Measurements from ENCODE around the gene ARFGEF3. TPM values are rescaled to one million over a fixed set of nuclear protein-coding genes. Genes with fewer than 3 reads are reported as not detected.

ARFGEF3 gene
- total and polyA plus RNA-seq, 4 donors, result 0.06 to 0.33 (median 0.16) TPM

DNA sequence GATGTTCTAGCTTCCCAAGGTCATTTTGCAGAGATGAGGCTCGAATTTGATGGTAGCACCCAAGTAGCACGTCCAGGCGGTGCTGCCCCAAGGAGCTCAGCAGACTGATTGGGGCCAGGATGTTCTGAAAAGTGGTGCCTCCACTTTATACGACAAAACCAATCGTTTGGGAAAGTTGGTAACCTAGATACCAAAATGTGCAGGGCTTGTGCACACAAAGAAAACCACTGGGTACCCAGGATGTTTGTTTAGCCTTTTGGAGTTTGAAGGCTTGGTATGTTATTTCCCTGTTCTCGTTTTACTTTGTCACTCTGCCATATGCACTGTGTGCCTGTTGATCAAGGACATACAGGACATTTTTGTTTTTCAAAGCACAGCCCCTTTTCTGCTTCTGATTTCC, 97.3 kb downstream of the ARFGEF3 start:
- TF ChIP-seq HNF4A (conservative IDR thresholded peaks at IDR 0.05) (no peak), GABPA (IDR thresholded peaks at IDR 0.05 in 1 of 2, conservative IDR thresholded peaks at IDR 0.05 in 1 of 2) (no peak), TAF1 (conservative IDR thresholded peaks at IDR 0.05) (no peak), YY1 (IDR thresholded peaks at IDR 0.05) (no peak), FOXA1 (IDR thresholded peaks at IDR 0.05) (no peak), FOXA2 (IDR thresholded peaks at IDR 0.05) (no peak), RAD21 (IDR thresholded peaks at IDR 0.05) (no peak), NR2F2 (IDR thresholded peaks at IDR 0.05) (no peak)
- TF ChIP-seq, protein P1, sequence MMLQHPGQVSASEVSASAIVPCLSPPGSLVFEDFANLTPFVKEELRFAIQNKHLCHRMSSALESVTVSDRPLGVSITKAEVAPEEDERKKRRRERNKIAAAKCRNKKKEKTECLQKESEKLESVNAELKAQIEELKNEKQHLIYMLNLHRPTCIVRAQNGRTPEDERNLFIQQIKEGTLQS (IDR thresholded peaks at IDR 0.05), result no peak
- TF ChIP-seq, protein P2, sequence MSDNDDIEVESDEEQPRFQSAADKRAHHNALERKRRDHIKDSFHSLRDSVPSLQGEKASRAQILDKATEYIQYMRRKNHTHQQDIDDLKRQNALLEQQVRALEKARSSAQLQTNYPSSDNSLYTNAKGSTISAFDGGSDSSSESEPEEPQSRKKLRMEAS (IDR thresholded peaks at IDR 0.05), result no peak
- TF ChIP-seq, protein P3, sequence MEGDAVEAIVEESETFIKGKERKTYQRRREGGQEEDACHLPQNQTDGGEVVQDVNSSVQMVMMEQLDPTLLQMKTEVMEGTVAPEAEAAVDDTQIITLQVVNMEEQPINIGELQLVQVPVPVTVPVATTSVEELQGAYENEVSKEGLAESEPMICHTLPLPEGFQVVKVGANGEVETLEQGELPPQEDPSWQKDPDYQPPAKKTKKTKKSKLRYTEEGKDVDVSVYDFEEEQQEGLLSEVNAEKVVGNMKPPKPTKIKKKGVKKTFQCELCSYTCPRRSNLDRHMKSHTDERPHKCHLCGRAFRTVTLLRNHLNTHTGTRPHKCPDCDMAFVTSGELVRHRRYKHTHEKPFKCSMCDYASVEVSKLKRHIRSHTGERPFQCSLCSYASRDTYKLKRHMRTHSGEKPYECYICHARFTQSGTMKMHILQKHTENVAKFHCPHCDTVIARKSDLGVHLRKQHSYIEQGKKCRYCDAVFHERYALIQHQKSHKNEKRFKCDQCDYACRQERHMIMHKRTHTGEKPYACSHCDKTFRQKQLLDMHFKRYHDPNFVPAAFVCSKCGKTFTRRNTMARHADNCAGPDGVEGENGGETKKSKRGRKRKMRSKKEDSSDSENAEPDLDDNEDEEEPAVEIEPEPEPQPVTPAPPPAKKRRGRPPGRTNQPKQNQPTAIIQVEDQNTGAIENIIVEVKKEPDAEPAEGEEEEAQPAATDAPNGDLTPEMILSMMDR (IDR thresholded peaks at IDR 0.05; ENCODE audit: low read depth, low read length, missing input control), result no peak
- 56% methylated on average over 6 of the region's 6 CpGs for WGBS
- DNase-seq (ENCODE audit: low spot score), result no peak

GRCh38 chr6:138261116-138261780, 99.5 kb downstream of the ARFGEF3 start:
- Histone ChIP-seq H3K9ac (ENCODE audit: low read depth in 1 of 2, low read length in 2 of 2) (no peak overlapping the region), H3K27ac (ENCODE audit: low read depth in 1 of 2, low read length in 2 of 2) (no peak overlapping the region), H3K4me1 (ENCODE audit: control insufficient read depth in 4 of 4, insufficient read depth in 4 of 4, low read length in 3 of 4) (peaks cover 0 to 21% (median 4%) of the 10 kb centered on the region in 4 donors), H3K4me3 (ENCODE audit: low read depth in 1 of 3, low read length in 3 of 3) (no peak overlapping the region), H3K36me3 (ENCODE audit: control insufficient read depth in 4 of 4, insufficient read depth in 3 of 4, low read depth in 1 of 4, low read length in 3 of 4) (no peaks in the 10 kb centered on the region), H3K27me3 (ENCODE audit: control insufficient read depth in 4 of 4, insufficient read depth in 4 of 4, low read length in 3 of 4) (no peaks in the 10 kb centered on the region), H3K9me3 (ENCODE audit: control insufficient read depth in 4 of 4, low read length in 3 of 4) (no peaks in the 10 kb centered on the region)
- TF ChIP-seq JUND (IDR thresholded peaks at IDR 0.05) (no peak), TAF1 (conservative IDR thresholded peaks at IDR 0.05) (no peak), EGR1 (IDR thresholded peaks at IDR 0.05; ENCODE audit: low read depth in 2 of 2) (no peak), SP1 (IDR thresholded peaks at IDR 0.05) (no peak), FOXA1 (IDR thresholded peaks at IDR 0.05) (no peak), RXRA (IDR thresholded peaks at IDR 0.05) (no peak), HNF4G (IDR thresholded peaks at IDR 0.05) (no peak), RAD21 (IDR thresholded peaks at IDR 0.05) (no peak), HNF4A (conservative IDR thresholded peaks at IDR 0.05) (no peak)
- TF ChIP-seq, protein P3 (IDR thresholded peaks at IDR 0.05; ENCODE audit: low read depth, low read length, missing input control), result no peak
- 65% methylated on average over 2 of the region's 2 CpGs for WGBS
- no peak for DNase-seq (ENCODE audit: low spot score)

More for the DNA sequence above, 97.3 kb downstream of the ARFGEF3 start:
- Histone ChIP-seq H3K4me1 (ENCODE audit: control insufficient read depth in 4 of 4, insufficient read depth in 4 of 4, low read length in 3 of 4) (peaks cover 0 to 21% (median 4%) of the 10 kb centered on the region in 4 donors), H3K9me3 (ENCODE audit: control insufficient read depth in 4 of 4, low read length in 3 of 4) (no peaks in the 10 kb centered on the region), H3K4me3 (ENCODE audit: low read depth in 1 of 3, low read length in 3 of 3) (no peak overlapping the region), H3K36me3 (ENCODE audit: control insufficient read depth in 4 of 4, insufficient read depth in 3 of 4, low read depth in 1 of 4, low read length in 3 of 4) (no peaks in the 10 kb centered on the region), H3K27me3 (ENCODE audit: control insufficient read depth in 4 of 4, insufficient read depth in 4 of 4, low read length in 3 of 4) (no peaks in the 10 kb centered on the region), H3K9ac (ENCODE audit: low read depth in 1 of 2, low read length in 2 of 2) (no peak overlapping the region), H3K27ac (ENCODE audit: low read depth in 1 of 2, low read length in 2 of 2) (no peak overlapping the region)
